Activated naive CD4-positive, alpha-beta T cell treated with anti-CD3 and anti-CD28 coated beads, Interleukin-2, amount 50 U/mL, for 72 hours (primary cell): ENCODE measurements around the gene PSKH1. TPM values are rescaled to one million over a fixed set of nuclear protein-coding genes. Genes with fewer than 3 reads are reported as not detected.
"Not testable (repeated sequence)": the region's sequence is repeated elsewhere in the genome, so short reads cannot be mapped to it uniquely, and the experiment has no call there.

Experiments
- ATAC-seq, 2 donors: fragments of 150-1000 bp; cut with Tn5 transposase; 2 replicates each; pipeline ENCODE4 v1.10.0; 2021; ENCODE audit warnings: mild to moderate bottlenecking in 2 of 2, moderate library complexity in 2 of 2
- DNase-seq, 2 donors: peaks; one replicate each; pipeline ENCODE4 v3.0.0; 2021 to 2022; ENCODE audit warnings: low spot score in 2 of 2
- H3K27ac Mint-ChIP-seq, 2 donors: one replicate each; pipeline ENCODE4 v1.8.0; 2022; ENCODE audit warnings: mild to moderate bottlenecking in 2 of 2, mixed read lengths in 2 of 2
- H3K36me3 Mint-ChIP-seq, 2 donors: one replicate each; pipeline ENCODE4 v1.8.0; 2022; ENCODE audit warnings: mixed read lengths in 2 of 2
- H3K9me3 Mint-ChIP-seq, 2 donors: one replicate each; pipeline ENCODE4 v1.8.0; 2022; ENCODE audit warnings: mixed read lengths in 2 of 2
- total RNA-seq, 2 donors: library from RNA; stranded (reverse); gene quantifications; one replicate each; pipeline ENCODE4 v1.2.3, GENCODE V29; 2022

Gene PSKH1
- total RNA-seq, 2 donors from 2014 or later = 3.5 to 11.6 TPM

- H3K36me3 Mint-ChIP-seq = no peaks in the 10 kb centered on the region
- H3K9me3 Mint-ChIP-seq = no peaks in the 10 kb centered on the region
- DNase-seq = no peak
- ATAC-seq = no peak
- H3K27ac Mint-ChIP-seq = peak overlapping the region; percentile 0 to 72
These were observed 14.5 kb downstream of the PSKH1 start for GRCh38 chr16:67907397-67908180.

GRCh38 chr16:67909056-67909742 lies 16.1 kb downstream of the PSKH1 start:
- ATAC-seq (no peak), DNase-seq (no peak)
- Mint-ChIP-seq H3K27ac (peak overlapping the region; percentile 72 to 80), H3K9me3 (no peaks in the 10 kb centered on the region), H3K36me3 (no peaks in the 10 kb centered on the region)

GRCh38 chr16:67910158-67910557 lies 17.1 kb downstream of the PSKH1 start:
- DNase-seq (peak in 1 of 2 donors; percentile 38), ATAC-seq (peak; percentile 90)
- Mint-ChIP-seq H3K27ac (peak overlapping the region; percentile 46 to 80), H3K36me3 (no peaks in the 10 kb centered on the region), H3K9me3 (no peaks in the 10 kb centered on the region)

GRCh38 chr16:67914758-67915495 lies 21.9 kb downstream of the PSKH1 start:
- no peak for ATAC-seq
- H3K36me3 Mint-ChIP-seq = no peaks in the 10 kb centered on the region
- peak overlapping the region in 1 of 2 donors; percentile 65 for H3K27ac Mint-ChIP-seq
- no peak for DNase-seq
- H3K9me3 Mint-ChIP-seq = no peaks in the 10 kb centered on the region

GRCh38 chr16:67915496-67915769 lies 22.4 kb downstream of the PSKH1 start:
- not testable (repeated sequence) for ATAC-seq, H3K36me3 Mint-ChIP-seq, DNase-seq, H3K9me3 Mint-ChIP-seq, H3K27ac Mint-ChIP-seq

DNA sequence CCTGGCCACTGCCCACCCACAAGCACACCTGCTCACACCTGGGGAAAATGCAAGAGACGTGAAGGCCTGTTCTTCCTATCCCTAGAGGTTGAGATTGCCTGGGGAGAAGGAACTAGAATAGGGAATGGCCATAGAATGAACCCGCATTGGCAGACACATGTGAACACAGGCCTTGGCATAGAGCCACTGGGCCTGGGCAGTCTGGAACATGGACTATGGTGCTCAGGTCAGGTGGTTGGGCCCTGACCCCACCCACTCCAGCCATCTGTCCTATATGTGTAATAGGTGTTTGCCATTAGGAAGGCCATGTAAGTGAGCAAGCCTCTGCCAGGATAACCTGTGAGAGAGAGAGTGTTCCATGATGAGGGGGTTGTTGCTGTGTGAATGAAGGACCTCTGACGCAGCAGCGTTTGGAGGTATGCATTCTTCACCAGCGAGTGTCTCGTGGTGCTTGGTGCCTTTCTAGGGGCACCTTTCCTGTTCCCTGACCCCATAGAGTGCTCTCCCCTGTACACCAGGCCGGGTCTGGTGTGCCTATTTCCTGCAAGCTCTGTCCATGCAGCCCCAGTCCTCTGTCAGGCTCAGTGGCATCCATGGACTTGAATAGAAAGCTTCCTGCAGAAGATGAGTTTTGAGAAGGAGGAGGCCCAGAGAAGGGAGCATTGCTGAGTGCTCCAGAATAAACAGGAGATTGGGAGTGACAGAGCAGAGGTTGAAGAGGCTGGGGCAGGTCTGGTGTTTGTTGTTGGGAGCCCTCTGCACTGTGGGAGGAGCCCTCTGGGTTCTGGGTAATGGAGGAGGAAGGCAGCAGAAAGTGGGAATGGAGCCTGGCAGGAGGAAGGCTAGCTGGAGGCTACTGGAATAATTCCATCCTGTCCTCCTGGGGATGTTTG lies 23.0 kb downstream of the PSKH1 start:
- H3K9me3 Mint-ChIP-seq = no peaks in the 10 kb centered on the region
- ATAC-seq (no peak), DNase-seq (no peak)
- peak overlapping the region in 1 of 2 donors; percentile 34 for H3K27ac Mint-ChIP-seq
- no peaks in the 10 kb centered on the region for H3K36me3 Mint-ChIP-seq

GRCh38 chr16:67917140-67917851 lies 24.2 kb downstream of the PSKH1 start:
- DNase-seq (no peak), ATAC-seq (peak in 1 of 2 donors; percentile 20)
- Mint-ChIP-seq H3K36me3 (no peaks in the 10 kb centered on the region), H3K9me3 (no peaks in the 10 kb centered on the region), H3K27ac (peak overlapping the region; percentile 93 to 94)

GRCh38 chr16:67917852-67918236 lies 24.8 kb downstream of the PSKH1 start:
- Mint-ChIP-seq H3K36me3 (no peaks in the 10 kb centered on the region), H3K27ac (peak overlapping the region; percentile 93 to 94), H3K9me3 (no peaks in the 10 kb centered on the region)
- ATAC-seq = peak; percentile 100
- peak in 1 of 2 donors; percentile 51 for DNase-seq

- Mint-ChIP-seq H3K9me3 (no peaks in the 10 kb centered on the region), H3K27ac (peak overlapping the region in 1 of 2 donors; percentile 93), H3K36me3 (no peaks in the 10 kb centered on the region)
- ATAC-seq (no peak), DNase-seq (no peak)
These were observed 26.7 kb downstream of the PSKH1 start for GRCh38 chr16:67919622-67920221.

- ATAC-seq (no peak), DNase-seq (no peak)
- Mint-ChIP-seq H3K36me3 (no peaks in the 10 kb centered on the region), H3K9me3 (no peaks in the 10 kb centered on the region), H3K27ac (peak overlapping the region; percentile 91 to 97)
These were observed 29.2 kb downstream of the PSKH1 start for GRCh38 chr16:67922221-67922620.

GRCh38 chr16:67922740-67923139 lies 29.7 kb downstream of the PSKH1 start:
- H3K36me3 Mint-ChIP-seq = no peaks in the 10 kb centered on the region
- no peak for ATAC-seq
- H3K27ac Mint-ChIP-seq = peak overlapping the region; percentile 79 to 91
- no peaks in the 10 kb centered on the region for H3K9me3 Mint-ChIP-seq
- no peak for DNase-seq

DNA sequence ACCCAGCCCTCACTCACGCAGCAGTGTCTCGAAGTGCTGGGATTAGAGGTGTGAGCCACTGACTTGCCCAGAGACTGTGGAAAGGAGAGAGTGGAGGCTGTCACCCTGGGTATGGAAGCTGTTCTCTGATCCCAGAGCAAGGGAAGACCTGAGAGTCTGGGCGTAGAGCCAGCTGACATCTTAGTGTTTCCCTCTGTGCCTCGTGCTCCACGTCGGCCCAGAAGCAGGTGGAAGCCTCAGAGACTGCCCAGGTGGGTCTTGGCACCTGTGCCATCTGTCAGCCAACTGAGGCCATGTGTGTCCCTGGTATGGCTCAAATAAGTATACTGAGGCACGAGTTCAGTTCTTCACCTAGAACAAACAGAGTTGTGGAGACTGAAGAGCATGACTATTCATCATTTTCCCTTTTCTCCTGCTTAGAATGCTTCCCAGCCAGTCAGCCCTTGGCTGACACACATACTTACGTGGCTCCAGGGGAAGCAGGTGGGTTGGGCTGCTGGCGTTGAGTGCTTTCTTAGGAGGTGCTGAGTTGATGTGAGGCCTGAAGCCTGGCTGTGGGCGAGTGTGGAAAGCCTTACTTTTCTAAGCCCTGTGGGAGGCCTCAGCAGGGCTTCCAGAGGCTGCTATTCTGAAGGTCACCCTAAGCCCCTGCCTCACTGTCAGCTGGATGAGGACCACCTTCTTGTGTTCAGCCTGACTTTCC lies 30.5 kb downstream of the PSKH1 start:
- no peaks in the 10 kb centered on the region for H3K36me3 Mint-ChIP-seq
- no peak for ATAC-seq
- H3K27ac Mint-ChIP-seq = peak overlapping the region; percentile 79 to 91
- DNase-seq = no peak
- H3K9me3 Mint-ChIP-seq = no peaks in the 10 kb centered on the region

GRCh38 chr16:67924140-67924906 lies 31.3 kb downstream of the PSKH1 start:
- ATAC-seq = no peak
- Mint-ChIP-seq H3K27ac (peak overlapping the region; percentile 29 to 91), H3K9me3 (no peaks in the 10 kb centered on the region), H3K36me3 (no peaks in the 10 kb centered on the region)
- no peak for DNase-seq

DNA sequence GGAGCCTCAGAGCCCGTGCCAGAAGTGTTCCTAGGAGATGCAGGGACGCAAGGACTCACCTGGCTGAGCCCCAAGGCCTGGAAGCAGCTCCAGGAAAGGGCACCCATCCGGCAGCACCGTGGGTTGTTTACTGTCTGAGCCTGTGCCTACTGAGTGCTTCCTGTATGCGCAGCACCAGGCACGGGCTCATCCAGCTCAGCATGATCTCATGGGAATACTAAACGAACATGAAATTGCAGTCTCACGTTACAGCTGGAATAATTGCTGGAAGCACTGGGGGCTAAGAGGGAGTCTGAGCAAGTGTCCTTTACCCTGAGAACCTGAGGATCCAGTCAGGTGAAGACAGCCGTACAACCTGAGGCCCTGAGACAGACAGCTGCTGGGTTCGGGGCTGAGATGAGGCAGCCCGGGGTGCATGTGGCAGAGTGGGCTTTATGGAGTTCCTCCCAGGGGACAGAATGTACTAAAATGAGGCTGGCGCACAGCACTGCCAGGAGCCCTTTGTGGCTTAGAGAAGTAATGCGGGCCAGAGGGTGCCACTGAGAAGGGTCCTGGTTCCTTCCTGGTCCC lies 33.2 kb downstream of the PSKH1 start:
- no peak for ATAC-seq
- no peaks in the 10 kb centered on the region for H3K36me3 Mint-ChIP-seq
- no peaks in the 10 kb centered on the region for H3K9me3 Mint-ChIP-seq
- no peak for DNase-seq
- peak overlapping the region; percentile 29 to 76 for H3K27ac Mint-ChIP-seq
